ENCODE results near the gene KCNH6. TPM values are rescaled to one million over a fixed set of nuclear protein-coding genes. Genes with fewer than 3 reads are reported as not detected.

Gene KCNH6
- total RNA-seq, 2 experiments from 2014 or later = not detected

DNA sequence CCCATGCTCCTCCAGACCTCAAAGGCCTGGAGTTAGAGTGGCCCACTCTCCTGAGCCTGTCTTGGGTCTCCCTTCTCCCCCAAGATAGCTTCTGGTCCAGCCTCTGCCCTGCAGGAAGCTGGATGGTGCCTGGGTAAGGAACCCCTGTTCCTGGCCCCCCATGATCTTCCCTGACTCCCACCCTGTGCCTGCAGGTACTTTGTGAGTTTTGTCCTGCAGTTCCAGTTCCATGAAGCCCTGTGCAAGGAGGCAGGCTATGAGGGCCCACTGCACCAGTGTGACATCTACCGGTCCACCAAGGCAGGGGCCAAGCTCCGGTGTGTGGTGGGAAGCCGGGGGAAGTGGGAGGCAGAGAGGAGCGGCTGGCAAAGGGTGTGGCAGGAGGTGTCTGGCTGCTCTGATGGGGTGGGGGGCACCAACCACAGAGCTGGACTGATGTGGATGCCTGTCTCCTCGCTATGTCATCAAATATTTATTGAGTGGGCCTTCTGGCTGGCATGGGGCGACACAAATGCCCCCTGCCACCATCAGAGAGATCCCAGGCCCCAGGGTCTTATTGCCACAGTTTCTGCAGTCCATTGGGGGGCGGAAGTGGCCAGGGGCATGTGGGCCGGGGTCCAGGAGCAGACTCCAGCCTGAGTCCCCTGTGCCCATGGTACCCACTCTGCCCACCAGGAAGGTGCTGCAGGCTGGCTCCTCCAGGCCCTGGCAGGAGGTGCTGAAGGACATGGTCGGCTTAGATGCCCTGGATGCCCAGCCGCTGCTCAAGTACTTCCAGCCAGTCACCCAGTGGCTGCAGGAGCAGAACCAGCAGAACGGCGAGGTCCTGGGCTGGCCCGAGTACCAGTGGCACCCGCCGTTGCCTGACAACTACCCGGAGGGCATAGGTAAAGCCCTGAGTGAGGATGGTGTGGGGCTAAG lies 39.2 kb upstream of the KCNH6 start:
- ChIA-PET POLR2A (no interaction called here), CTCF (no interaction called here)

DNA sequence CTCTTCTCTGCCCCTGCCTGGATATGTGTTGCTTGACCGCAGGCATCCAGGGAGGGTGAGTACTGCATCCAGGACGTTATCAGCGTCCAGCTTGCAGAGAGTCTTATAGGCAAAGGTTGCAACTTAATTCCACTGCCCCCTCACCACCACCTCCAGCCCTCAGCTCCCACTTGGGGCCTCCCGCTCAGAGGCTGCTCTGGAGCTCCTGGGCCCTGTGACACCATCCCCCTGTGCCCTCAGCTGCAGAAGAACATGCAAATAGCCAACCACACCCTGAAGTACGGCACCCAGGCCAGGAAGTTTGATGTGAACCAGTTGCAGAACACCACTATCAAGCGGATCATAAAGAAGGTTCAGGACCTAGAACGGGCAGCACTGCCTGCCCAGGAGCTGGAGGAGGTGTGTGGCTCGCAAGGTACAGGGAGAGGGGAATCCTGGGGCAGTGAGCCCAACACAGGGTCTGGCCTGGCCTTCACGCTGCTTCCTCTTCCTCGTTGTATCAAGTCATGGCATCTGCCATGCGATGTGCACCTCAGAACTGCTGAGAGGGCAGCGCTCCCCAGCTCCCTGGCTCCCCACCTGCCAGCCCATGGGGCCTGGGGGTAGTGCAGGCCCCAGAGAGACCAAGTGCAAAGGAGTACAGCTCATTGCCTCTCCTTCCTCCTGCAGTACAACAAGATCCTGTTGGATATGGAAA lies 36.7 kb upstream of the KCNH6 start:
- CTCF ChIA-PET = interaction anchor here (1.0 to 2.1 kb wide), 3 partner anchors 8 to 61 kb away, joined by 4 to 8 read pairs (median 4); no protein-coding TSS in a partner anchor
- POLR2A ChIA-PET = no interaction called here

DNA sequence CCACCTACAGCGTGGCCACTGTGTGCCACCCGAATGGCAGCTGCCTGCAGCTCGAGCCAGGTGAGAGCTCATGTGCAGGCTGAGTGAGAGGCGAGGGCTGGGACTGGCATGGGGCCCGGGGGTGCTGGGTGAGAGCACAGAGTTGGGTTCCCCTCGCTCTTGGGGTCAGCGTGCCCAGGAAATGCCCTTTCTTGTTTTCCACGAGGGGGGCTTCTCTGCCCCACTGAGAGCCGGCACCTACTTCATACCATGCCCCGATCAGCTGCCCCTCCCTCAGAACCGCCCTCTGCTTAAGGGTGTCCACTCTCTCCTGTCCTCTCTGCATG lies 36.2 kb upstream of the KCNH6 start:
- ChIA-PET CTCF (interaction anchor here (1.4 to 2.1 kb wide), 2 partner anchors 8 to 62 kb away, joined by 4 to 8 read pairs; no protein-coding TSS in a partner anchor), POLR2A (no interaction called here)

DNA sequence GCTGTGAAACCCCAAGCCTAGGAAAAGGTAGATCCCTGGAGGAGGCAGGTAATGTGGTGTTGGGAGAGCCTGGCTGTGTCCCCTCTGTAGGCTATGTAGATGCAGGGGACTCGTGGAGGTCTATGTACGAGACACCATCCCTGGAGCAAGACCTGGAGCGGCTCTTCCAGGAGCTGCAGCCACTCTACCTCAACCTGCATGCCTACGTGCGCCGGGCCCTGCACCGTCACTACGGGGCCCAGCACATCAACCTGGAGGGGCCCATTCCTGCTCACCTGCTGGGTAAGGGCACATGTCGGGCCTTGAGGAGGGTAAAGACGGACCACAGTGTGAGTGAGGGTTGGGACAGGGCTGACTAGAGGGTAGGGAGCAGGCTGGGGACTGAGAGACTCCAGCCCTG lies 34.3 kb upstream of the KCNH6 start:
- ChIA-PET POLR2A (no interaction called here), CTCF (interaction anchor here (2.1 kb wide), 1 partner anchor 10 kb away, joined by 8 read pairs; no protein-coding TSS in a partner anchor)

DNA sequence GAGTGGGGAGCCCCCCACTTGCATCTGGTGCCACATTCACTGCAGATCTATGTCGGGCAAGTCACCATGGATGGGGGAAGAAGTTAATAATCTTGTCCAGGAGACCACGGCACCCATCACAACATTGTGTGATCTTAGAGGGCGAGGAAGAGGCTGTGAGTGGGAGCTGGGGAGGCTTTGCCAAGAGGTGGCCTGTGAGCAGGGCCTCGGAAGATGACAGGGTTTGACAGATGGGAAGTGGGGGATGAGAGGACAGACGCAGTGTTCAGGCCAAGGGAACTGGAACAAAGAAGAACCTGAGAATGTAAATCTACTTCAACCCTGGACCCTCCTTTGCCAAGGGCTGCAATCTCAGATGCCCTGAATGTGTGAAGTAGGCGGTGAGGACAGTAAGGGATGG lies 33.9 kb upstream of the KCNH6 start:
- ChIA-PET CTCF (no interaction called here), POLR2A (no interaction called here)

DNA sequence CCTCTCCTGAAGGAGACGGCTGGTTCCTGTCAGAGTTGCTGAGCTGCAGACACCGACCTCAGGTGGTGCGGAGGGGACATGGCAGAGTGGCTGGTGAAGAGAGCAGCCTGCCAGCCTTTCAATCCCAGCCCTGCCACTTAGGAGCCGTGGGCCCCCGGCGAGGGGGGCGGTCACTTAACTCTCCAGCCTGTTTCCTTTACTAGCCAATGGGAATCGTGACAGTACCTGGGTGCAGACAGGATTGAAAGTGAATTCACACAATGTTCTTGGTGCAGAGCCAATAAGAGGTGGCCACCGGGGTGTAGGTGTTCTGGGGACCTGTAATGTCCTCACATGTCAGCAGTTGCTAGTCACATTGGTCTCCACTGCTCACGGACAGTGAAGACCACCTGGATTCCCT lies 32.8 kb upstream of the KCNH6 start:
- POLR2A ChIA-PET = no interaction called here

DNA sequence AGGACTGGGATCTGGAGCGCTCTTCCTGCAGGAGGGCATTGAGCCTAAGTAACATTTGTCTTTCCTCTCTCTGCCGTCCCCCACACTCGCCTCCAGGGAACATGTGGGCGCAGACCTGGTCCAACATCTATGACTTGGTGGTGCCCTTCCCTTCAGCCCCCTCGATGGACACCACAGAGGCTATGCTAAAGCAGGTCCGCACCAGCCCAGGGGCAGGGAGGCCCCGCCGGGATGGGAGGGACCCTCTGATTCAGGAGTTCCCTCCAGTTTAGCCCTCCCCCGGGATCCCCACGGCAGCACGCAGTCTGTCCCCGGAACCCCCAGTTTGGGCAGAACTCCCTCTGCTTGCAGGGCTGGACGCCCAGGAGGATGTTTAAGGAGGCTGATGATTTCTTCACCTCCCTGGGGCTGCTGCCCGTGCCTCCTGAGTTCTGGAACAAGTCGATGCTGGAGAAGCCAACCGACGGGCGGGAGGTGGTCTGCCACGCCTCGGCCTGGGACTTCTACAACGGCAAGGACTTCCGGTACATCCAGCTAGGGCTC lies 32.2 kb upstream of the KCNH6 start:
- ChIA-PET POLR2A (no interaction called here), CTCF (interaction anchor here (1.0 kb wide), 1 partner anchor 65 kb away, joined by 3 read pairs; no protein-coding TSS in a partner anchor)

More for the DNA sequence above, 32.8 kb upstream of the KCNH6 start:
- CTCF ChIA-PET = interaction anchor here (1.0 kb wide), 1 partner anchor 65 kb away, joined by 3 read pairs; no protein-coding TSS in a partner anchor

DNA sequence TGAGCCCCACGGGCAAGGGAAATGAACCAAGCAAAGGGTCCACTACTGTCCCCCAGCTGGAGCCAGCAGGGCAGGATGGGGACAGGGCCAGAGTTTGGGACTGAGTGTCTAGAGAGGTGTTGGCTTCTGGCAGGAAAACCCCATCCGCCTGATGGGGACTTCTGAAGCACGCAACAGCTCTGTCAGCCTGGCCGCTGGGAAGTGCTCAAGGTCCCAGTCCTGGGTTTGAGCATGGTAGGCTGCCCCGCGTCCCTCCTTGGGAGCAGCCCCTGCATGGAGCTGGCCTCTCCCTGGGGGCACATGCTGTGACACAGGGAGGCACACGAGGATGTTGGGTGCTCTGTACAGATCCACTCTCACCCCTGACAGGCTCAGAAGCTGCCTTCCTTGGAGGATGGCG lies 31.7 kb upstream of the KCNH6 start:
- POLR2A ChIA-PET = no interaction called here
- CTCF ChIA-PET = interaction anchor here (0.7 to 1.6 kb wide), 2 partner anchors 13 to 66 kb away, joined by 3 to 4 read pairs; no protein-coding TSS in a partner anchor

DNA sequence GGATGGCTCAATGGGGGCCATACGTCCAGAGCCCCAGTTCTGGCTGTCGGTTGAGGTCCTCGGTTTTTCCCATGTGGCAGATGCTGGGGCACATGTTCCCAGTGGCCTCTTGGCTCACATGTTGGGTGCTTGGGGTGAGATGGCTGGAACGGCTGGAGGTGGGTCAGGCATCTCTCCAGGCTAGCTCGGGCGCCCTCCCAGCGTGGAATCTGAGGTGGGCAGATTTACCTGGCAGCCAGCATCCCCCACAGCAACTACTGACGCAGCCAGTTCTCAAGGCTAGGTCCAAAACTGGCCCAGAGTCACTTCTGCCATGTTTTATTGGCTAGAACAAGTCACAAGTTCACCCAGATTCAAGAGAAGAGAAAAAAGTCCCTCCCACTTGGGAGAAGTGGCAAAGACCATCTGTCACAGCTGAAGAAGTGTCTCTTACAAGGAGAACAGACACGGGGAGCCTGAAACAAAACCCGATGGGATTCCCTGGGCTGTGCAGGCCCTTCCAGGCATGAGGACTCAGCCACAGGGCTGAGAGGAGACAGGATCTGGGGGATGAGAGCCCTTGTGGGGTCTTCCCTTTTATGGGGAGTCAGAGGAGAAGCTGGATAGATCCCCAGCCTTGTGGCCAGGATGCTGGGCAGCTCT lies 31.1 kb upstream of the KCNH6 start:
- ChIA-PET POLR2A (no interaction called here), CTCF (interaction anchor here (0.7 to 1.6 kb wide), 2 partner anchors 14 to 66 kb away, joined by 3 to 4 read pairs; no protein-coding TSS in a partner anchor)

DNA sequence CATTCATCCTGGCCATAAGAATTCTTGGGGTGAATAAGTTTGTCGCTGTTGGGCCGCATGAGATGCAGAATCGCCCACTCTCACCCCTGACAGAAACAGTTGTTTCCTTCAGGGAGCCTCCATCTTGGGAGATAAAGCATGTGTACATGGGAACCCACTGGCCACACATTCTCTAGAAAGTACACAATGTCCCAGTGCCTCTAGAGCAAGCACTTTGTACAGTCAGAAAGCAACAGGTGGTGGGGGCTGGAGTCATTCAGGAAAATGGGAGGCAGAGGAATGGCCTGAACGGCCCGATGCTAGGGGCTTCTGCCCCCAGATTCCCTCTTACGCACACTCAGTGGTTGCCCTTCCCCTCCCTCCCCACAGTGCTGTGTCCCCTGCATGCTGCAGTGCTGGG lies 30.2 kb upstream of the KCNH6 start:
- CTCF ChIA-PET = interaction anchor here (1.6 kb wide), 1 partner anchor 67 kb away, joined by 4 read pairs; no protein-coding TSS in a partner anchor

DNA sequence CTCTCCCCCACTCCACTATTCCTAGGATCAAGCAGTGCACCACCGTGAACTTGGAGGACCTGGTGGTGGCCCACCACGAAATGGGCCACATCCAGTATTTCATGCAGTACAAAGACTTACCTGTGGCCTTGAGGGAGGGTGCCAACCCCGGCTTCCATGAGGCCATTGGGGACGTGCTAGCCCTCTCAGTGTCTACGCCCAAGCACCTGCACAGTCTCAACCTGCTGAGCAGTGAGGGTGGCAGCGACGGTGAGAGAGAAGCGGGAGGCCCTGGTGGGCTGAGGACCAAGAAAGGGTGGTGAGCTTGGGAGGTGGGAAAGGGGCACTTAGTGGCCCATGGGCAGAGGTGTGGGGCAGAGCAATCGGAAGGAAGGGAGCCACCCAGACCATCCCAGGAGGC lies 29.7 kb upstream of the KCNH6 start:
- ChIA-PET CTCF (no interaction called here), POLR2A (no interaction called here)

More for the DNA sequence above, 30.2 kb upstream of the KCNH6 start:
- POLR2A ChIA-PET = no interaction called here

DNA sequence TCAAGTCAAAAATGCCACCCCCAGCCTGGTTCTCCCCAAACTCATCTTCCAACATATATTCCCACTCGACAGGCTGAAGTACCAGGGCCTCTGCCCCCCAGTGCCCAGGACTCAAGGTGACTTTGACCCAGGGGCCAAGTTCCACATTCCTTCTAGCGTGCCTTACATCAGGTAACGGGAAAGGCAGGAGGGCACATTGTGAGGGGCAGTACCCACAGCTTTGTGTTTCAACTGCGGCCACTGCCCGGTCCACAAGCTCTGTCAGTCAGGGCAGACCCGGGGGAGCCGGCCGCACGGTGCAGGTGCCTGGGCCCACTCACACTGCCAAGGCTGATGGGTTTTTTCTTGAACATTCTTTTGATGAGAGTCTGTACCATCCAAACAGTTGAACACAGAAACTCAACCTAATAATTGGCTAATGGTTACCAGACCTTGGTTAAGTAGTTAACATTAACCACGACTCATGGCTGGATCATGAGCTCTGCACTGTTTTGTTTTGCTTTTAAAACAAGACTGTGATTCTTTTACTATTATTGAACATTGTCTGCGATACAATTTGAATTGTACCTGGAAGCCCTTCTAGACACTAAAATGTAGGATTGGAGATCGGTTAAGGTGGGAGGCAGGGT lies 28.7 kb upstream of the KCNH6 start:
- CTCF ChIA-PET = interaction anchor here (1.3 kb wide), 1 partner anchor 69 kb away, joined by 4 read pairs; no protein-coding TSS in a partner anchor
- POLR2A ChIA-PET = no interaction called here

DNA sequence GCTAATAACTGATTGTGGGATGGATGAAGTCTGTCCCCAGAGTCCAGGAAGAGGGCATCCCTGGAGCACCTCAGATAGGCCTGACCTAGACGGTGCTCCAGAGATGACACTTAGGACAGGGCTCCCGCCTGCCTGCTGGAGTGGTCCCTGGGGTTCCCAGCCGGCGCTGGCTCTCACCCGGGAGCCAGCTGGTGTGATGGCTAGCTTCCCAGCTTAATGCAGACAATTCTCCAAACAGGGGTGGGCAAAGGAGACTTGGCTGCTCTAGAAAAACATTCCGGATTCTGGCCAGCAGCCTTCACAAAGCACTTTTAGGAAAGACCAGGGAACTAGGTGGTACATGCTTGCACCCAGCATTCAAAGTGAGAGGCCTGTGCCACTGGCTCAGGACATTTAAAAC lies 27.7 kb upstream of the KCNH6 start:
- CTCF ChIA-PET = interaction anchor here (1.3 kb wide), 1 partner anchor 70 kb away, joined by 4 read pairs; no protein-coding TSS in a partner anchor
- POLR2A ChIA-PET = no interaction called here

DNA sequence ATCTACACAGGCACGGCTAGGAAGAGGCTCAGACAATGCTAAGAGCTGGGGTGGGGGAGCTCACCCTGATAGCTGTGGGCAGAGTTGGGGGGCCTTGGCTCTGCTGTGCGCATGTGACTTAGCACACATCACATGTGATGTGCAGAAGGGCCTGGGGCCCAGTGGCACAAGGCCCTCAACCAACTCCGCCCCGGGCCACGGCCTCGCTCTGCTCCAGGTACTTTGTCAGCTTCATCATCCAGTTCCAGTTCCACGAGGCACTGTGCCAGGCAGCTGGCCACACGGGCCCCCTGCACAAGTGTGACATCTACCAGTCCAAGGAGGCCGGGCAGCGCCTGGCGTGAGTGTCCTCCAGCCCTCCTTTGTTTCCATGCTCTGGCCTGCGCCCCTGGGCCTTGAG lies 27.0 kb upstream of the KCNH6 start:
- CTCF ChIA-PET = no interaction called here
- POLR2A ChIA-PET = no interaction called here

DNA sequence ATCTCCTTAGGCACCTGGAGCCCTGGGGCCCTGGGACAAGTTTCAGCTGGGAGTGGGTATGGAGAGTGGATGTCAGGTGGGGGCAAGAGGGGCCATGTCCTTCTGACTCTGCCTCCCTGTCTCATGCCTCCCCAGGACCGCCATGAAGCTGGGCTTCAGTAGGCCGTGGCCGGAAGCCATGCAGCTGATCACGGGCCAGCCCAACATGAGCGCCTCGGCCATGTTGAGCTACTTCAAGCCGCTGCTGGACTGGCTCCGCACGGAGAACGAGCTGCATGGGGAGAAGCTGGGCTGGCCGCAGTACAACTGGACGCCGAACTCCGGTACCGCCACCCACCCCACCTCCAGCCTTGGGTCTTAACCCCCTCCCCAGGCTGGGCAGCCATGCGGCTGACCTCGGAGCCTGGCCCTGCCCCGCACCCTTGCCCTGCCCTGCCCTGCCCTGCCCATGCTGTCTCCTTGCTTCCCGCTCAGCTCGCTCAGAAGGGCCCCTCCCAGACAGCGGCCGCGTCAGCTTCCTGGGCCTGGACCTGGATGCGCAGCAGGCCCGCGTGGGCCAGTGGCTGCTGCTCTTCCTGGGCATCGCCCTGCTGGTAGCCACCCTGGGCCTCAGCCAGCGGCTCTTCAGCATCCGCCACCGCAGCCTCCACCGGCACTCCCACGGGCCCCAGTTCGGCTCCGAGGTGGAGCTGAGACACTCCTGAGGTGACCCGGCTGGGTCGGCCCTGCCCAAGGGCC lies 26.3 kb upstream of the KCNH6 start:
- ChIA-PET POLR2A (no interaction called here), CTCF (no interaction called here)

DNA sequence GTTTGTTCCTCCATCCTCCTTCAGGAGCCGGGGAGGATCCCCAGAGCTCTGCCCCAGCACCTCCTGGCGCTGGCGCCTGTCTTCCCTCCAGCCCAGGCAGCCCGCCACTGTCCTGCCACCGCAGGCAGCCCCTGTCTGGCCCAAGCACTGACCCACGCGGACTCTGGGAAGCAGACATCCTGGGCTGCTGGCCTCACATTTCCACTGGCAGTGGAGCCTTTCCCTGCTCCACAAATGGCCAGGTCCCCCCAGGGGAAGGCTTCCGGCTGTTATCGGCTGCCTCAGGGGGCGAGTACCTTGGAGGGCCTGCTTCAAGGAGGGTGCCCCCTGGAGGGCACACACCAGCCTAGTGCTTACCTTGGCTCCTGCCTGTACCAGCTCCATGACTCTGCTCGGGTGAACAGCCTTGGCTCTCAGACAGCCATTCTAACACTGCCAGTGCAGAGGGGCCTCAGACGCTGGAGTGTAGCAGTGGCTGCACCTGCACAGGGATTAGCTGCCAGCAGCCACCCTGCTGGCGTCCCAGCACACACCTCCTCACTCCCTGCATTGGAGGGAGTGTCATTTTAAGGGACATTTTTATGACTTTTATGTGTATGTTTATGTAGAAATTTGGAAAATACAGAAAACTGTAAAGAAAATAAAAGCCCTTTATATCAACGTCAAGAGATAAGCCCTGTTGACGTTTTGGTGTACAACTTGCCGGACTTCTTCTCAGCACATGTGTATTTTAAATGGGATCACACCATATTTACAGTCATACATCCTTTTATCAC lies 25.3 kb upstream of the KCNH6 start:
- ChIA-PET CTCF (interaction anchor here (0.7 kb wide), 1 partner anchor 15 kb away, joined by 3 read pairs; no protein-coding TSS in a partner anchor), POLR2A (no interaction called here)

DNA sequence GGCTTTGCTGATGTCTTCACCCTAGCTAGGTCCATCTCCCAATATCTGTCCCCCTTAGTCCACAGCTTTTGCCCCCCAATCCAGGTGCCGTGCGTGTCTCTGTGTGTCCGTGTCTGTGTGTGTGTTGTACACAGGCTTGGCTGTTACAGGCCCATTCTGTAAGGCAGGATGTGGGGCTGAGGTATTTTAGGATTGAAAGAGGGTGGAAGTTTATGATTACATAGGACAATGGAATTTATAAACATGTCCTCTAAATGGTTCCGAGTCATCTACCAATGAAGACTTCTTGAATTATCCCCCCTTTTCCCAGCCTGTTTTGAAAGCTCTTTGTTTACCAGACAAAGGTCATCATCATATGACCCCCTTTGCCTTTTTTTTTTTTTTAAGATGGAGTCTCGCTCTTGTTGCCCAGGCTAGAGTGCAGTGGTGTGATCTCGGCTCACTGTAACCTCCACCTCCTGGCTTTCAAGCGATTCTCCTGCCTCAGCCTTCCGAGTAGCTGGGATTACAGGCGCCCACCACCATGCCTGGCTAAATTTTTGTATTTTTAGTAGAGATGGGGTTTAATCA lies 24.4 kb upstream of the KCNH6 start:
- POLR2A ChIA-PET = no interaction called here
- CTCF ChIA-PET = interaction anchor here (0.7 to 1.0 kb wide), 2 partner anchors 16 to 113 kb away, joined by 3 read pairs; no protein-coding TSS in a partner anchor
